A549 (cell line): ENCODE results near the gene GJD3. TPM values are rescaled to one million over a fixed set of nuclear protein-coding genes. Genes with fewer than 3 reads are reported as not detected.

Experiments used
- ATAC-seq, 2 experiments: fragments of 200-7000 bp in 1 of 2; fragments of >200 bp in 1 of 2; cut with Nextera tagmentation in 1 of 2; cut with Tn5 transposase in 1 of 2; 3 replicates each; pipeline versions ENCODE4 v1.8.0 to v1.9.1; 2018 to 2020; ENCODE audit warnings: mild to moderate bottlenecking in 1 of 2, moderate library complexity in 1 of 2
- CTCF ChIA-PET: fragments of 300-600 bp; sonication (Branson Sonifier 250); formaldehyde crosslinking; extraction: SDS; loops from one replicate; lab custom pipeline; 2021; ENCODE audit warnings: antibody characterized with exemption, inconsistent platforms; lab: Yijun Ruan, JAX
- POLR2A ChIA-PET: fragments of 350-600 bp; formaldehyde crosslinking; extraction: SDS; loops from one replicate; lab custom pipeline; 2021; ENCODE audit warnings: antibody characterized with exemption, inconsistent platforms; lab: Yijun Ruan, JAX
- DNase-seq, 2 experiments: peaks; one replicate each; pipeline versions ENCODE4 v3.0.0 to v3.0.0-alpha.2; 2011 to 2016; ENCODE audit warnings: low read depth in 1 of 2, low spot score in 1 of 2
- FAIRE-seq: peaks from 2 replicates; lab custom pipeline; 2011; peaks lifted over from hg19 to GRCh38; lab: Jason Lieb, UNC
- H3K27ac ChIP-seq, 2 experiments: fragments of >200 bp; sonication (Bioruptor Twin); formaldehyde crosslinking; 3 replicates each; pipeline ENCODE4 v1.5.1; 2016 to 2017
- H3K4me1 ChIP-seq: fragments of >200 bp; sonication (Bioruptor Twin); formaldehyde crosslinking; 3 replicates; pipeline ENCODE4 v1.6.1; 2016
- H3K4me2 ChIP-seq: fragments of >200 bp; sonication (Bioruptor Twin); formaldehyde crosslinking; 3 replicates; pipeline ENCODE4 v1.6.1; 2016
- H3K4me3 ChIP-seq: fragments of >200 bp; sonication (Bioruptor Twin); formaldehyde crosslinking; 3 replicates; pipeline ENCODE4 v1.5.1; 2016
- H3K9me3 ChIP-seq: fragments of >200 bp; sonication (Bioruptor Twin); formaldehyde crosslinking; 3 replicates; pipeline ENCODE4 v1.6.1; 2016
- ATOH8 ChIP-seq: fragments of 250-450 bp; sonication (Bioruptor Pico); IDR thresholded peaks from 2 replicates; pipeline ENCODE4 v1.5.0; 2020; ENCODE audit warnings: low read depth, mild to moderate bottlenecking, moderate library complexity
- BHLHE40 ChIP-seq: IDR thresholded peaks from 2 replicates; pipeline ENCODE4 v1.6.1; 2012; ENCODE audit warnings: low read depth, low read length, inconsistent platforms
- CHD2 ChIP-seq: fragments of 150-350 bp; IDR thresholded peaks from 2 replicates; pipeline ENCODE4 v1.6.1; 2014; ENCODE audit warnings: low read length; ENCODE audit not compliant: partially characterized antibody
- CHD4 ChIP-seq: fragments of 200-600 bp; sonication (generic); IDR thresholded peaks from 2 replicates; pipeline ENCODE4 v1.6.1; 2016; ENCODE audit warnings: antibody characterized with exemption, mild to moderate bottlenecking, borderline replicate concordance
- E2F6 ChIP-seq: IDR thresholded peaks from 2 replicates; pipeline ENCODE4 v1.6.1; 2012; ENCODE audit warnings: low read depth, borderline replicate concordance
- EHF ChIP-seq: fragments of 250-450 bp; sonication (Bioruptor Pico); IDR thresholded peaks from 2 replicates; pipeline ENCODE4 v1.5.0; 2020; ENCODE audit warnings: mild to moderate bottlenecking
- EHMT2 ChIP-seq: fragments of 200-600 bp; sonication (generic); IDR thresholded peaks from 2 replicates; pipeline ENCODE4 v1.6.1; 2016; ENCODE audit warnings: antibody characterized with exemption, low read depth, mild to moderate bottlenecking, moderate library complexity
- EP300 ChIP-seq, 2 experiments: fragments of >200 bp; sonication (Bioruptor Twin); formaldehyde crosslinking; IDR thresholded peaks; 2 replicates in 1 of 2; 3 replicates in 1 of 2; pipeline ENCODE4 v1.6.1; 2016 to 2017
- FOSB ChIP-seq: fragments of 250-450 bp; sonication (Bioruptor Pico); IDR thresholded peaks from 2 replicates; pipeline ENCODE4 v1.5.0; 2020; ENCODE audit warnings: mild to moderate bottlenecking, moderate library complexity
- GATA3 ChIP-seq: IDR thresholded peaks from 2 replicates; pipeline ENCODE4 v1.6.1; 2012; ENCODE audit warnings: borderline replicate concordance
- HDAC2 ChIP-seq: fragments of 200-600 bp; sonication (generic); IDR thresholded peaks from 2 replicates; pipeline ENCODE4 v1.6.1; 2016
- HMGXB4 ChIP-seq: fragments of 250-450 bp; sonication (Bioruptor Pico); IDR thresholded peaks from 2 replicates; pipeline ENCODE4 v1.5.0; 2021; ENCODE audit warnings: mild to moderate bottlenecking, moderate library complexity, borderline replicate concordance
- HOXB13 ChIP-seq: fragments of 250-450 bp; sonication (Bioruptor Pico); IDR thresholded peaks from 2 replicates; pipeline ENCODE4 v1.5.0; 2020; ENCODE audit warnings: low read depth, mild to moderate bottlenecking, moderate library complexity
- HOXB5 ChIP-seq: fragments of 250-450 bp; sonication (Bioruptor Pico); IDR thresholded peaks from 2 replicates; pipeline ENCODE4 v1.5.0; 2020; ENCODE audit warnings: mild to moderate bottlenecking, moderate library complexity
- NFE2L2 ChIP-seq: fragments of 150-350 bp; conservative IDR thresholded peaks from 2 replicates; pipeline ENCODE4 v1.6.1; 2014; ENCODE audit warnings: low read length
- NR3C1 ChIP-seq: fragments of >200 bp; sonication (Bioruptor Twin); formaldehyde crosslinking; IDR thresholded peaks from 3 replicates; pipeline ENCODE4 v1.6.1; 2017
- PBX3 ChIP-seq: IDR thresholded peaks from 2 replicates; pipeline ENCODE4 v1.6.1; 2012
- RCOR1 ChIP-seq: fragments of 150-350 bp; IDR thresholded peaks from 2 replicates; pipeline ENCODE4 v1.6.1; 2014; ENCODE audit warnings: antibody characterized with exemption, low read length, low read depth
- RFX5 ChIP-seq: fragments of 450-650 bp; IDR thresholded peaks from 2 replicates; pipeline ENCODE4 v1.7.1; 2014; ENCODE audit warnings: antibody characterized with exemption, mild to moderate bottlenecking, moderate library complexity
- SMC3 ChIP-seq: fragments of >200 bp; sonication (Bioruptor Twin); formaldehyde crosslinking; IDR thresholded peaks from 3 replicates; pipeline ENCODE4 v1.6.1; 2018; ENCODE audit warnings: inconsistent platforms
- SREBF2 ChIP-seq: fragments of 450-650 bp; IDR thresholded peaks from 2 replicates; pipeline ENCODE4 v1.6.1; 2014; ENCODE audit warnings: mild to moderate bottlenecking, moderate library complexity
- TP53 ChIP-seq: fragments of 250-450 bp; sonication (Bioruptor Pico); IDR thresholded peaks from 2 replicates; pipeline ENCODE4 v1.5.0; 2021; ENCODE audit warnings: mild to moderate bottlenecking, moderate library complexity
- ZNF302 ChIP-seq: fragments of 250-450 bp; sonication (Bioruptor Pico); IDR thresholded peaks from 2 replicates; pipeline ENCODE4 v1.9.0; 2021; ENCODE audit warnings: inconsistent platforms, mild to moderate bottlenecking, moderate library complexity
- ZSCAN20 ChIP-seq: fragments of 250-450 bp; sonication (Bioruptor Pico); IDR thresholded peaks from 2 replicates; pipeline ENCODE4 v1.8.0; 2022; ENCODE audit warnings: mild to moderate bottlenecking, moderate library complexity
- WGBS: methylation state at CpG from one replicate; pipeline ENCODE4 v1.1.6; 2017; ENCODE audit errors: missing lambda C conversion rate; 5-methylcytosine and 5-hydroxymethylcytosine counted together
- polyA plus RNA-seq, 4 experiments: library from polyadenylated mRNA; depleted of rRNA in 3 of 4; stranded (reverse); fragments of >200 nt; fragmentation: RNase III in 1 of 4; extraction: RNeasy Plus Mini Kit Qiagen cat#74134 plus additional on column Dnase treatment in 1 of 4; gene quantifications; 2 replicates in 3 of 4; 3 replicates in 1 of 4; pipeline ENCODE4 v1.2.3, GENCODE V29; 2011 to 2017
- TF ChIP-seq, protein P1 (sequence below): fragments of 200-600 bp; sonication (generic); IDR thresholded peaks from 2 replicates; pipeline ENCODE4 v1.6.1; 2016; ENCODE audit warnings: antibody characterized with exemption, mild to moderate bottlenecking, moderate library complexity
- TF ChIP-seq, protein P2 (sequence below): fragments of 450-650 bp; IDR thresholded peaks from 2 replicates; pipeline ENCODE4 v1.6.1; 2014; ENCODE audit warnings: antibody characterized with exemption
- TF ChIP-seq, protein P3 (sequence below): fragments of >200 bp; sonication (Bioruptor Twin); formaldehyde crosslinking; IDR thresholded peaks from 3 replicates; pipeline ENCODE4 v1.6.1; 2016

Gene GJD3
- polyA plus RNA-seq, 2 of the 4 experiments (the other 2 are of a cell fraction), result 0.09 to 0.40 TPM

- POLR2A ChIA-PET, result no interaction called here
- Histone ChIP-seq H3K4me1 (no peaks in the 10 kb centered on the region), H3K4me3 (no peak overlapping the region), H3K27ac (no peak overlapping the region), H3K4me2 (no peak overlapping the region), H3K9me3 (no peaks in the 10 kb centered on the region)
- TF ChIP-seq EHF, result no peak
- TF ChIP-seq SMC3, result no peak
- TF ChIP-seq GATA3, result no peak
- TF ChIP-seq HMGXB4 (CRISPR knock-in tag), result no peak
- TF ChIP-seq HOXB13 (CRISPR knock-in tag), result no peak
- no peak for TF ChIP-seq HOXB5 (CRISPR knock-in tag)
- TF ChIP-seq NFE2L2, result no peak
- no peak for TF ChIP-seq SREBF2
- no peak for TF ChIP-seq CHD2
- TF ChIP-seq, protein P1, sequence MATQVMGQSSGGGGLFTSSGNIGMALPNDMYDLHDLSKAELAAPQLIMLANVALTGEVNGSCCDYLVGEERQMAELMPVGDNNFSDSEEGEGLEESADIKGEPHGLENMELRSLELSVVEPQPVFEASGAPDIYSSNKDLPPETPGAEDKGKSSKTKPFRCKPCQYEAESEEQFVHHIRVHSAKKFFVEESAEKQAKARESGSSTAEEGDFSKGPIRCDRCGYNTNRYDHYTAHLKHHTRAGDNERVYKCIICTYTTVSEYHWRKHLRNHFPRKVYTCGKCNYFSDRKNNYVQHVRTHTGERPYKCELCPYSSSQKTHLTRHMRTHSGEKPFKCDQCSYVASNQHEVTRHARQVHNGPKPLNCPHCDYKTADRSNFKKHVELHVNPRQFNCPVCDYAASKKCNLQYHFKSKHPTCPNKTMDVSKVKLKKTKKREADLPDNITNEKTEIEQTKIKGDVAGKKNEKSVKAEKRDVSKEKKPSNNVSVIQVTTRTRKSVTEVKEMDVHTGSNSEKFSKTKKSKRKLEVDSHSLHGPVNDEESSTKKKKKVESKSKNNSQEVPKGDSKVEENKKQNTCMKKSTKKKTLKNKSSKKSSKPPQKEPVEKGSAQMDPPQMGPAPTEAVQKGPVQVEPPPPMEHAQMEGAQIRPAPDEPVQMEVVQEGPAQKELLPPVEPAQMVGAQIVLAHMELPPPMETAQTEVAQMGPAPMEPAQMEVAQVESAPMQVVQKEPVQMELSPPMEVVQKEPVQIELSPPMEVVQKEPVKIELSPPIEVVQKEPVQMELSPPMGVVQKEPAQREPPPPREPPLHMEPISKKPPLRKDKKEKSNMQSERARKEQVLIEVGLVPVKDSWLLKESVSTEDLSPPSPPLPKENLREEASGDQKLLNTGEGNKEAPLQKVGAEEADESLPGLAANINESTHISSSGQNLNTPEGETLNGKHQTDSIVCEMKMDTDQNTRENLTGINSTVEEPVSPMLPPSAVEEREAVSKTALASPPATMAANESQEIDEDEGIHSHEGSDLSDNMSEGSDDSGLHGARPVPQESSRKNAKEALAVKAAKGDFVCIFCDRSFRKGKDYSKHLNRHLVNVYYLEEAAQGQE, result no peak
- TF ChIP-seq TP53, result no peak
- TF ChIP-seq ZSCAN20, result no peak
- TF ChIP-seq PBX3, result no peak
- TF ChIP-seq ATOH8 (CRISPR knock-in tag), result no peak
- TF ChIP-seq RCOR1, result no peak
- TF ChIP-seq HDAC2, result no peak
- TF ChIP-seq ZNF302, result no peak
- TF ChIP-seq BHLHE40, result no peak
- ATAC-seq (no peak), FAIRE-seq (no peak), DNase-seq (no peak)
- CTCF ChIA-PET, result interaction anchor here (0.6 to 4.1 kb wide), 4 partner anchors 20 to 89 kb away, joined by 3 to 18 read pairs (median 4); no protein-coding TSS in a partner anchor
- WGBS, result 83% methylated on average over 7 of the region's 7 CpGs
Observed at GRCh38 chr17:40378966-40379365, 14.4 kb upstream of the GJD3 start.

GRCh38 chr17:40377832-40378231, 13.3 kb upstream of the GJD3 start:
- H3K4me2 ChIP-seq, result no peak overlapping the region
- ATAC-seq (no peak), FAIRE-seq (no peak), DNase-seq (no peak)
- ChIA-PET POLR2A (no interaction called here), CTCF (interaction anchor here (4.2 to 40.3 kb wide), 2 partner anchors 23 to 65 kb away, joined by 20 to 2395 read pairs; partner anchors contain the start of genes CDC6 and RARA)
- H3K9me3 ChIP-seq, result no peaks in the 10 kb centered on the region
- 66% methylated on average over 13 of the region's 13 CpGs for WGBS
- H3K4me3 ChIP-seq, result no peak overlapping the region
- TF ChIP-seq CHD4, result no peak
- TF ChIP-seq, protein P2, sequence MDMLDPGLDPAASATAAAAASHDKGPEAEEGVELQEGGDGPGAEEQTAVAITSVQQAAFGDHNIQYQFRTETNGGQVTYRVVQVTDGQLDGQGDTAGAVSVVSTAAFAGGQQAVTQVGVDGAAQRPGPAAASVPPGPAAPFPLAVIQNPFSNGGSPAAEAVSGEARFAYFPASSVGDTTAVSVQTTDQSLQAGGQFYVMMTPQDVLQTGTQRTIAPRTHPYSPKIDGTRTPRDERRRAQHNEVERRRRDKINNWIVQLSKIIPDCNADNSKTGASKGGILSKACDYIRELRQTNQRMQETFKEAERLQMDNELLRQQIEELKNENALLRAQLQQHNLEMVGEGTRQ, result no peak
- no peak for TF ChIP-seq NR3C1
- TF ChIP-seq EP300 (IDR thresholded peaks at IDR 0.05), result no peak
- no peak for TF ChIP-seq EHMT2
- TF ChIP-seq FOSB, result no peak
- TF ChIP-seq RFX5, result no peak
- TF ChIP-seq, protein P3, sequence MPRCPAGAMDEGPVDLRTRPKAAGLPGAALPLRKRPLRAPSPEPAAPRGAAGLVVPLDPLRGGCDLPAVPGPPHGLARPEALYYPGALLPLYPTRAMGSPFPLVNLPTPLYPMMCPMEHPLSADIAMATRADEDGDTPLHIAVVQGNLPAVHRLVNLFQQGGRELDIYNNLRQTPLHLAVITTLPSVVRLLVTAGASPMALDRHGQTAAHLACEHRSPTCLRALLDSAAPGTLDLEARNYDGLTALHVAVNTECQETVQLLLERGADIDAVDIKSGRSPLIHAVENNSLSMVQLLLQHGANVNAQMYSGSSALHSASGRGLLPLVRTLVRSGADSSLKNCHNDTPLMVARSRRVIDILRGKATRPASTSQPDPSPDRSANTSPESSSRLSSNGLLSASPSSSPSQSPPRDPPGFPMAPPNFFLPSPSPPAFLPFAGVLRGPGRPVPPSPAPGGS, result no peak
- no peak for TF ChIP-seq EHF
- no peak for TF ChIP-seq E2F6
- no peak overlapping the region for H3K27ac ChIP-seq
- H3K4me1 ChIP-seq, result peaks cover 6% of the 10 kb centered on the region; the same call in 1 of the 3 replicates
